Loucy (cell line): ENCODE data around the gene ATF7.

Source experiments
- H2AFZ ChIP-seq: fragments of 200-600 bp; sonication (generic); 2 replicates; pipeline ENCODE4 v1.6.0; 2016; ENCODE audit warnings: antibody characterized with exemption, mild to moderate bottlenecking, low read length, moderate library complexity
- H3F3A ChIP-seq: fragments of 200-600 bp; 2 replicates; pipeline ENCODE4 v1.6.0; 2016; ENCODE audit warnings: antibody characterized with exemption, low read depth, mild to moderate bottlenecking
- H3K27me3 ChIP-seq: fragments of 200-600 bp; sonication (generic); 2 replicates; pipeline ENCODE4 v1.6.1; 2014; ENCODE audit warnings: low read length, mild to moderate bottlenecking; ENCODE audit not compliant: insufficient read depth, poor library complexity, severe bottlenecking
- H3K36me3 ChIP-seq: fragments of 200-600 bp; sonication (generic); 2 replicates; pipeline ENCODE4 v1.6.1; 2016; ENCODE audit warnings: low read length; ENCODE audit not compliant: insufficient read depth
- H3K4me1 ChIP-seq: fragments of 200-600 bp; sonication (generic); 2 replicates; pipeline ENCODE4 v1.5.1; 2014; ENCODE audit warnings: low read length, mild to moderate bottlenecking; ENCODE audit not compliant: insufficient read depth, poor library complexity, severe bottlenecking
- H3K4me2 ChIP-seq: fragments of 200-600 bp; sonication (generic); 2 replicates; pipeline ENCODE4 v1.6.0; 2014; ENCODE audit warnings: antibody characterized with exemption, low read length, low read depth, mild to moderate bottlenecking; ENCODE audit not compliant: poor library complexity, severe bottlenecking
- H3K4me3 ChIP-seq: fragments of 200-600 bp; sonication (generic); 2 replicates; pipeline ENCODE4 v1.5.1; 2014; ENCODE audit warnings: low read length, mild to moderate bottlenecking, mixed read lengths; ENCODE audit not compliant: poor library complexity, severe bottlenecking
- H3K79me2 ChIP-seq: fragments of 200-600 bp; sonication (generic); 2 replicates; pipeline ENCODE4 v1.6.1; 2014; ENCODE audit warnings: low read length; ENCODE audit not compliant: insufficient read depth
- H3K9ac ChIP-seq: fragments of 200-600 bp; sonication (generic); 2 replicates; pipeline ENCODE4 v1.6.0; 2014; ENCODE audit warnings: mild to moderate bottlenecking, low read depth, low read length, moderate library complexity; ENCODE audit not compliant: poor library complexity, severe bottlenecking
- H3K9me2 ChIP-seq: fragments of 200-600 bp; sonication (generic); replicated peaks from 2 replicates; pipeline ENCODE4 v1.6.1; 2016; ENCODE audit warnings: low read depth, low read length, mixed read lengths
- H3K9me3 ChIP-seq: fragments of 200-600 bp; sonication (generic); 2 replicates; pipeline ENCODE4 v1.6.1; 2014; ENCODE audit warnings: mild to moderate bottlenecking, antibody characterized with exemption, low read length, low read depth; ENCODE audit not compliant: insufficient read depth
- H4K20me1 ChIP-seq: fragments of 200-600 bp; sonication (generic); 2 replicates; pipeline ENCODE4 v1.6.0; 2014; ENCODE audit warnings: antibody characterized with exemption, low read length, mild to moderate bottlenecking; ENCODE audit not compliant: insufficient read depth, poor library complexity, severe bottlenecking
- CTCF ChIP-seq: fragments of 200-600 bp; sonication (generic); conservative IDR thresholded peaks from 2 replicates; pipeline ENCODE4 v1.5.1; 2014; ENCODE audit warnings: mild to moderate bottlenecking, antibody characterized with exemption, low read length
- EZH2phosphoT487 ChIP-seq: fragments of 200-600 bp; IDR thresholded peaks from 2 replicates; pipeline ENCODE4 v1.6.1; 2018; ENCODE audit warnings: antibody characterized with exemption, mild to moderate bottlenecking, moderate library complexity, borderline replicate concordance

The ATF7 gene

GRCh38 chr12:53659011-53659551, 32.9 kb upstream of the ATF7 start:
- no peaks in the 10 kb centered on the region for H3F3A ChIP-seq
- H2AFZ ChIP-seq, result no peak overlapping the region
- no peaks in the 10 kb centered on the region for H3K4me1 ChIP-seq
- H3K36me3 ChIP-seq, result peaks cover 5% of the 10 kb centered on the region; the same call in 1 of the 2 replicates
- H3K79me2 ChIP-seq, result no peaks in the 10 kb centered on the region
- H4K20me1 ChIP-seq, result no peaks in the 10 kb centered on the region
- H3K27me3 ChIP-seq, result no peaks in the 10 kb centered on the region
- no peaks in the 10 kb centered on the region for H3K9me3 ChIP-seq
- H3K9ac ChIP-seq, result no peak overlapping the region
- no peak overlapping the region for H3K4me2 ChIP-seq
- no peak for TF ChIP-seq CTCF
- no peak for TF ChIP-seq EZH2phosphoT487
- no peak overlapping the region for H3K4me3 ChIP-seq
- no peaks in the 10 kb centered on the region for H3K9me2 ChIP-seq

- Histone ChIP-seq H3K79me2 (no peaks in the 10 kb centered on the region), H3K4me3 (no peak overlapping the region), H3K36me3 (no peaks in the 10 kb centered on the region), H3F3A (no peaks in the 10 kb centered on the region), H4K20me1 (no peaks in the 10 kb centered on the region), H2AFZ (no peak overlapping the region), H3K4me1 (no peaks in the 10 kb centered on the region), H3K9me3 (no peaks in the 10 kb centered on the region), H3K9me2 (no peaks in the 10 kb centered on the region), H3K9ac (no peak overlapping the region), H3K27me3 (no peaks in the 10 kb centered on the region), H3K4me2 (no peak overlapping the region)
- TF ChIP-seq CTCF (no peak), EZH2phosphoT487 (no peak)
Measured at GRCh38 chr12:53657041-53657440, 30.9 kb upstream of the ATF7 start.

- H4K20me1 ChIP-seq, result no peaks in the 10 kb centered on the region
- no peaks in the 10 kb centered on the region for H3K9me2 ChIP-seq
- no peaks in the 10 kb centered on the region for H3K4me1 ChIP-seq
- no peaks in the 10 kb centered on the region for H3K27me3 ChIP-seq
- no peaks in the 10 kb centered on the region for H3K79me2 ChIP-seq
- H3F3A ChIP-seq, result no peaks in the 10 kb centered on the region
- H3K36me3 ChIP-seq, result no peaks in the 10 kb centered on the region
- H3K9me3 ChIP-seq, result no peaks in the 10 kb centered on the region
- no peak overlapping the region for H3K9ac ChIP-seq
- no peak overlapping the region for H3K4me3 ChIP-seq
- H3K4me2 ChIP-seq, result no peak overlapping the region
- TF ChIP-seq EZH2phosphoT487, result no peak
- H2AFZ ChIP-seq, result no peak overlapping the region
Measured at GRCh38 chr12:53653595-53653994, 27.4 kb upstream of the ATF7 start.

- TF ChIP-seq EZH2phosphoT487 (no peak), CTCF (no peak)
- H3K9me2 ChIP-seq, result no peaks in the 10 kb centered on the region
- no peaks in the 10 kb centered on the region for H3F3A ChIP-seq
- no peaks in the 10 kb centered on the region for H3K9me3 ChIP-seq
- H3K4me3 ChIP-seq, result no peak overlapping the region
- no peaks in the 10 kb centered on the region for H4K20me1 ChIP-seq
- no peaks in the 10 kb centered on the region for H3K36me3 ChIP-seq
- no peak overlapping the region for H3K9ac ChIP-seq
- H3K27me3 ChIP-seq, result no peaks in the 10 kb centered on the region
- H3K4me1 ChIP-seq, result no peaks in the 10 kb centered on the region
- no peak overlapping the region for H2AFZ ChIP-seq
- H3K4me2 ChIP-seq, result no peak overlapping the region
- no peaks in the 10 kb centered on the region for H3K79me2 ChIP-seq
Measured at GRCh38 chr12:53652366-53652765, 26.2 kb upstream of the ATF7 start.
